A549 (cell line): ENCODE measurements around the gene CERS5. TPM values are rescaled to one million over a fixed set of nuclear protein-coding genes. Genes with fewer than 3 reads are reported as not detected.

Source experiments
- ATAC-seq, 2 experiments: fragments of 200-7000 bp in 1 of 2; fragments of >200 bp in 1 of 2; cut with Nextera tagmentation in 1 of 2; cut with Tn5 transposase in 1 of 2; 3 replicates each; pipeline versions ENCODE4 v1.8.0 to v1.9.1; 2018 to 2020; ENCODE audit warnings: mild to moderate bottlenecking in 1 of 2, moderate library complexity in 1 of 2
- CTCF ChIA-PET: fragments of 300-600 bp; sonication (Branson Sonifier 250); formaldehyde crosslinking; extraction: SDS; loops from one replicate; lab custom pipeline; 2021; ENCODE audit warnings: antibody characterized with exemption, inconsistent platforms; lab: Yijun Ruan, JAX
- POLR2A ChIA-PET: fragments of 350-600 bp; formaldehyde crosslinking; extraction: SDS; loops from one replicate; lab custom pipeline; 2021; ENCODE audit warnings: antibody characterized with exemption, inconsistent platforms; lab: Yijun Ruan, JAX
- DNase-seq, 2 experiments: peaks; one replicate each; pipeline versions ENCODE4 v3.0.0 to v3.0.0-alpha.2; 2011 to 2016; ENCODE audit warnings: low read depth in 1 of 2, low spot score in 1 of 2
- FAIRE-seq: peaks from 2 replicates; lab custom pipeline; 2011; peaks lifted over from hg19 to GRCh38; lab: Jason Lieb, UNC
- H3K27ac ChIP-seq, 2 experiments: fragments of >200 bp; sonication (Bioruptor Twin); formaldehyde crosslinking; 3 replicates each; pipeline ENCODE4 v1.5.1; 2016 to 2017
- H3K4me1 ChIP-seq: fragments of >200 bp; sonication (Bioruptor Twin); formaldehyde crosslinking; 3 replicates; pipeline ENCODE4 v1.6.1; 2016
- H3K4me2 ChIP-seq: fragments of >200 bp; sonication (Bioruptor Twin); formaldehyde crosslinking; 3 replicates; pipeline ENCODE4 v1.6.1; 2016
- H3K4me3 ChIP-seq: fragments of >200 bp; sonication (Bioruptor Twin); formaldehyde crosslinking; 3 replicates; pipeline ENCODE4 v1.5.1; 2016
- H3K9me3 ChIP-seq: fragments of >200 bp; sonication (Bioruptor Twin); formaldehyde crosslinking; 3 replicates; pipeline ENCODE4 v1.6.1; 2016
- EHMT2 ChIP-seq: fragments of 200-600 bp; sonication (generic); IDR thresholded peaks from 2 replicates; pipeline ENCODE4 v1.6.1; 2016; ENCODE audit warnings: antibody characterized with exemption, low read depth, mild to moderate bottlenecking, moderate library complexity
- FOXS1 ChIP-seq: fragments of 250-450 bp; sonication (Bioruptor Pico); IDR thresholded peaks from 2 replicates; pipeline ENCODE4 v1.5.0; 2020; ENCODE audit warnings: mild to moderate bottlenecking, moderate library complexity
- HOXB13 ChIP-seq: fragments of 250-450 bp; sonication (Bioruptor Pico); IDR thresholded peaks from 2 replicates; pipeline ENCODE4 v1.5.0; 2020; ENCODE audit warnings: low read depth, mild to moderate bottlenecking, moderate library complexity
- RAD21 ChIP-seq, 2 experiments: fragments of >200 bp in 1 of 2; sonication (Bioruptor Twin) in 1 of 2; formaldehyde crosslinking in 1 of 2; IDR thresholded peaks in 1 of 2; conservative IDR thresholded peaks in 1 of 2; 2 replicates in 1 of 2; 3 replicates in 1 of 2; pipeline ENCODE4 v1.6.1; 2012 to 2018; ENCODE audit warnings: inconsistent platforms in 1 of 2
- RARB ChIP-seq: fragments of 250-450 bp; sonication (Bioruptor Pico); IDR thresholded peaks from 2 replicates; pipeline ENCODE4 v1.8.0; 2021; ENCODE audit warnings: mild to moderate bottlenecking, moderate library complexity
- RFX5 ChIP-seq: fragments of 450-650 bp; IDR thresholded peaks from 2 replicates; pipeline ENCODE4 v1.7.1; 2014; ENCODE audit warnings: antibody characterized with exemption, mild to moderate bottlenecking, moderate library complexity
- SMC3 ChIP-seq: fragments of >200 bp; sonication (Bioruptor Twin); formaldehyde crosslinking; IDR thresholded peaks from 3 replicates; pipeline ENCODE4 v1.6.1; 2018; ENCODE audit warnings: inconsistent platforms
- ZNF302 ChIP-seq: fragments of 250-450 bp; sonication (Bioruptor Pico); IDR thresholded peaks from 2 replicates; pipeline ENCODE4 v1.9.0; 2021; ENCODE audit warnings: inconsistent platforms, mild to moderate bottlenecking, moderate library complexity
- WGBS: methylation state at CpG from one replicate; pipeline ENCODE4 v1.1.6; 2017; ENCODE audit errors: missing lambda C conversion rate; 5-methylcytosine and 5-hydroxymethylcytosine counted together
- polyA plus RNA-seq, 4 experiments: library from polyadenylated mRNA; depleted of rRNA in 3 of 4; stranded (reverse); fragments of >200 nt; fragmentation: RNase III in 1 of 4; extraction: RNeasy Plus Mini Kit Qiagen cat#74134 plus additional on column Dnase treatment in 1 of 4; gene quantifications; 2 replicates in 3 of 4; 3 replicates in 1 of 4; pipeline ENCODE4 v1.2.3, GENCODE V29; 2011 to 2017
- TF ChIP-seq, protein P1 (sequence below): fragments of >200 bp; sonication (Bioruptor Twin); formaldehyde crosslinking; IDR thresholded peaks from 3 replicates; pipeline ENCODE4 v1.5.1; 2016
- TF ChIP-seq, protein P2 (sequence below): fragments of 150-350 bp; IDR thresholded peaks from 2 replicates; pipeline ENCODE4 v1.6.1; 2014; ENCODE audit warnings: low read depth, mild to moderate bottlenecking, low read length
- TF ChIP-seq, protein P3 (sequence below): IDR thresholded peaks from 2 replicates; pipeline ENCODE4 v1.6.1; 2012
- TF ChIP-seq, protein P4 (sequence below): fragments of 200-600 bp; sonication (generic); IDR thresholded peaks from 2 replicates; pipeline ENCODE4 v1.6.1; 2016; ENCODE audit warnings: antibody characterized with exemption, mild to moderate bottlenecking, moderate library complexity

Gene CERS5
- polyA plus RNA-seq, 2 of the 4 experiments (the other 2 are of a cell fraction) = 16.7 to 56.3 TPM

DNA sequence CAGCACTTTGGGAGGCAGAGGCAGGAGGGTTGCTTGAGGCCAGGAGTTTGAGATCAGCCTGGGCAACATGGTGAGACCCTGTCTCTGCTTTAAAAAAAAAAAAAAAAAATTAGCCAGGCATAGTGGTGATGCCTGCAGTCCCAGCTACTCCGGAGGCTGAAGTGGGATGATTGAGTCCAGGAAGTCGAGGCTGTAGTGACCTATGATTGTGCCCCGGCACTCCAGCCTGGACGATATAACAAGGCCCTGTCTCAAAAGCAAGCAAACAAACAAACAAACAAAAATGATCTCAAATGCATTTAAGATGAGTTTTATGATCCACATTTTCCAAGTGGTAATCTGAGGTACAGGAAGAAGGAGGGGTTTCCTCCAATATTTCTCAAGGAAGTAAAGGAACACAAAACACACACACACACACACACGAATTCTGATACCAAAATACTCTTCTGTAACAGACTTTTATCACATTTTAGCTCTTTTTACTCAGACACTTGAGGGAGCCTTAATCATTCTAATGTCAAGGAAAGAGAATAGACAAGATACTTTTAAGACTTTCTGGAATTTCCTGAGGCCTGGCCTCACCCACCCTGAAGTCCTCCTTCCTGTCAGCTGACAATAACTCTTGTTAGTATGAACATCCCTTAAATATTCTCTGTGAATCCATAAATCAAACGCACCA, 44.4 kb upstream of the CERS5 start:
- H3K27ac ChIP-seq = peak overlapping the region; percentile 48 to 65; a peak in 5 of 6 replicates
- DNase-seq = peak in 1 of 2 experiments; percentile 54
- no peak for FAIRE-seq
- TF ChIP-seq HOXB13 (CRISPR knock-in tag) (no peak), RFX5 (no peak), SMC3 (peak; percentile 49), RAD21 (conservative IDR thresholded peaks at IDR 0.05 in 1 of 2, IDR thresholded peaks at IDR 0.05 in 1 of 2) (peak; percentile 39 to 59)
- TF ChIP-seq, protein P1, sequence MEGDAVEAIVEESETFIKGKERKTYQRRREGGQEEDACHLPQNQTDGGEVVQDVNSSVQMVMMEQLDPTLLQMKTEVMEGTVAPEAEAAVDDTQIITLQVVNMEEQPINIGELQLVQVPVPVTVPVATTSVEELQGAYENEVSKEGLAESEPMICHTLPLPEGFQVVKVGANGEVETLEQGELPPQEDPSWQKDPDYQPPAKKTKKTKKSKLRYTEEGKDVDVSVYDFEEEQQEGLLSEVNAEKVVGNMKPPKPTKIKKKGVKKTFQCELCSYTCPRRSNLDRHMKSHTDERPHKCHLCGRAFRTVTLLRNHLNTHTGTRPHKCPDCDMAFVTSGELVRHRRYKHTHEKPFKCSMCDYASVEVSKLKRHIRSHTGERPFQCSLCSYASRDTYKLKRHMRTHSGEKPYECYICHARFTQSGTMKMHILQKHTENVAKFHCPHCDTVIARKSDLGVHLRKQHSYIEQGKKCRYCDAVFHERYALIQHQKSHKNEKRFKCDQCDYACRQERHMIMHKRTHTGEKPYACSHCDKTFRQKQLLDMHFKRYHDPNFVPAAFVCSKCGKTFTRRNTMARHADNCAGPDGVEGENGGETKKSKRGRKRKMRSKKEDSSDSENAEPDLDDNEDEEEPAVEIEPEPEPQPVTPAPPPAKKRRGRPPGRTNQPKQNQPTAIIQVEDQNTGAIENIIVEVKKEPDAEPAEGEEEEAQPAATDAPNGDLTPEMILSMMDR = peak; percentile 21; the same call in 2 of the 3 replicates
- TF ChIP-seq, all 56 proteins: peak for 3
- Histone ChIP-seq H3K4me1 (peaks cover 11% of the 10 kb centered on the region), H3K4me3 (no peak overlapping the region), H3K4me2 (peak overlapping the region; percentile 17; the same call in 1 of the 3 replicates), H3K9me3 (no peaks in the 10 kb centered on the region)
- ATAC-seq = peak in 1 of 2 experiments; percentile 65; a peak in 3 of 6 replicates
- CTCF ChIA-PET = interaction anchor here (0.7 to 3.9 kb wide), 13 partner anchors 10 to 141 kb away, joined by 3 to 32 read pairs (median 5); partner anchors contain the start of gene LIMA1
- POLR2A ChIA-PET = interaction anchor here (0.6 to 1.6 kb wide), 3 partner anchors 11 to 447 kb away, joined by 3 to 6 read pairs (median 5); partner anchors contain the start of gene COX14
- 54% methylated on average over 6 of the region's 6 CpGs for WGBS

DNA sequence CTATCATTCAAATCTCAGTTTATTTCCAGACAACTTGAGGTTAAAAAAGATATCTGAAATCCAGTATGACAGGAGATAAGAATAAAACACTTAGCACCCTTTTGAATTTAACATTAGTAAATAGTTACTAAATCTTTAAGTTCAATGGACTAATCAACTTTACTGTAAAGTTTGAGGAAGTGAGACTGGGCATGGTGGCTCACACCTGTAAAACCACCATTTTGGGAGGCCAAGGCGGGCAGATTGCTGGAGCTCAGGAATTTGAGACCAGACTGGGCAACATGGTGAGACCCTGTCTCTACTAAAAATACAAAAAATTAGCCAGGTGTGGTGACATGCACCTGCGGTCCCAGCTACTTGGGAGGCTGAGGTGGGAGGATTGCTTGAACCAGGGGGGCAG, 40.3 kb upstream of the CERS5 start:
- no peaks in the 10 kb centered on the region for H3K9me3 ChIP-seq
- no peak overlapping the region for H3K4me2 ChIP-seq
- H3K4me3 ChIP-seq = no peak overlapping the region
- no peak overlapping the region for H3K27ac ChIP-seq
- FAIRE-seq (no peak), ATAC-seq (no peak), DNase-seq (no peak)
- CTCF ChIA-PET = interaction anchor here (0.9 to 1.5 kb wide), 3 partner anchors 42 to 133 kb away, joined by 3 to 7 read pairs (median 3); no protein-coding TSS in a partner anchor
- peaks cover 13% of the 10 kb centered on the region for H3K4me1 ChIP-seq
- TF ChIP-seq EHMT2 (no peak), RAD21 (conservative IDR thresholded peaks at IDR 0.05 in 1 of 2, IDR thresholded peaks at IDR 0.05 in 1 of 2) (no peak), ZNF302 (CRISPR knock-in tag) (no peak), RARB (CRISPR knock-in tag) (no peak), FOXS1 (CRISPR knock-in tag) (no peak)
- TF ChIP-seq, protein P2, sequence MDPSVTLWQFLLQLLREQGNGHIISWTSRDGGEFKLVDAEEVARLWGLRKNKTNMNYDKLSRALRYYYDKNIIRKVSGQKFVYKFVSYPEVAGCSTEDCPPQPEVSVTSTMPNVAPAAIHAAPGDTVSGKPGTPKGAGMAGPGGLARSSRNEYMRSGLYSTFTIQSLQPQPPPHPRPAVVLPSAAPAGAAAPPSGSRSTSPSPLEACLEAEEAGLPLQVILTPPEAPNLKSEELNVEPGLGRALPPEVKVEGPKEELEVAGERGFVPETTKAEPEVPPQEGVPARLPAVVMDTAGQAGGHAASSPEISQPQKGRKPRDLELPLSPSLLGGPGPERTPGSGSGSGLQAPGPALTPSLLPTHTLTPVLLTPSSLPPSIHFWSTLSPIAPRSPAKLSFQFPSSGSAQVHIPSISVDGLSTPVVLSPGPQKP = no peak
- TF ChIP-seq, protein P3, sequence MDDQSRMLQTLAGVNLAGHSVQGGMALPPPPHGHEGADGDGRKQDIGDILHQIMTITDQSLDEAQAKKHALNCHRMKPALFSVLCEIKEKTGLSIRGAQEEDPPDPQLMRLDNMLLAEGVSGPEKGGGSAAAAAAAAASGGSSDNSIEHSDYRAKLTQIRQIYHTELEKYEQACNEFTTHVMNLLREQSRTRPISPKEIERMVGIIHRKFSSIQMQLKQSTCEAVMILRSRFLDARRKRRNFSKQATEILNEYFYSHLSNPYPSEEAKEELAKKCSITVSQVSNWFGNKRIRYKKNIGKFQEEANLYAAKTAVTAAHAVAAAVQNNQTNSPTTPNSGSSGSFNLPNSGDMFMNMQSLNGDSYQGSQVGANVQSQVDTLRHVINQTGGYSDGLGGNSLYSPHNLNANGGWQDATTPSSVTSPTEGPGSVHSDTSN = no peak
- TF ChIP-seq, protein P4, sequence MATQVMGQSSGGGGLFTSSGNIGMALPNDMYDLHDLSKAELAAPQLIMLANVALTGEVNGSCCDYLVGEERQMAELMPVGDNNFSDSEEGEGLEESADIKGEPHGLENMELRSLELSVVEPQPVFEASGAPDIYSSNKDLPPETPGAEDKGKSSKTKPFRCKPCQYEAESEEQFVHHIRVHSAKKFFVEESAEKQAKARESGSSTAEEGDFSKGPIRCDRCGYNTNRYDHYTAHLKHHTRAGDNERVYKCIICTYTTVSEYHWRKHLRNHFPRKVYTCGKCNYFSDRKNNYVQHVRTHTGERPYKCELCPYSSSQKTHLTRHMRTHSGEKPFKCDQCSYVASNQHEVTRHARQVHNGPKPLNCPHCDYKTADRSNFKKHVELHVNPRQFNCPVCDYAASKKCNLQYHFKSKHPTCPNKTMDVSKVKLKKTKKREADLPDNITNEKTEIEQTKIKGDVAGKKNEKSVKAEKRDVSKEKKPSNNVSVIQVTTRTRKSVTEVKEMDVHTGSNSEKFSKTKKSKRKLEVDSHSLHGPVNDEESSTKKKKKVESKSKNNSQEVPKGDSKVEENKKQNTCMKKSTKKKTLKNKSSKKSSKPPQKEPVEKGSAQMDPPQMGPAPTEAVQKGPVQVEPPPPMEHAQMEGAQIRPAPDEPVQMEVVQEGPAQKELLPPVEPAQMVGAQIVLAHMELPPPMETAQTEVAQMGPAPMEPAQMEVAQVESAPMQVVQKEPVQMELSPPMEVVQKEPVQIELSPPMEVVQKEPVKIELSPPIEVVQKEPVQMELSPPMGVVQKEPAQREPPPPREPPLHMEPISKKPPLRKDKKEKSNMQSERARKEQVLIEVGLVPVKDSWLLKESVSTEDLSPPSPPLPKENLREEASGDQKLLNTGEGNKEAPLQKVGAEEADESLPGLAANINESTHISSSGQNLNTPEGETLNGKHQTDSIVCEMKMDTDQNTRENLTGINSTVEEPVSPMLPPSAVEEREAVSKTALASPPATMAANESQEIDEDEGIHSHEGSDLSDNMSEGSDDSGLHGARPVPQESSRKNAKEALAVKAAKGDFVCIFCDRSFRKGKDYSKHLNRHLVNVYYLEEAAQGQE = no peak
- POLR2A ChIA-PET = no interaction called here
- WGBS = 91% methylated on average over 2 of the region's 2 CpGs
